Kidney (tissue), 14 donors: ENCODE results near the gene LIME1. TPM values are rescaled to one million over a fixed set of nuclear protein-coding genes. Genes with fewer than 3 reads are reported as not detected.

Experiments
- DNase-seq, 5 donors: peaks; one replicate each; pipeline ENCODE4 v3.0.0-alpha.2; 2013 to 2020
- FAIRE-seq: peaks from 2 replicates; lab custom pipeline; 2012; peaks lifted over from hg19 to GRCh38; lab: Jason Lieb, UNC
- H3K27ac ChIP-seq, 2 donors: one replicate each; pipeline ENCODE4 v1.7.0; 2013; ENCODE audit warnings: low read depth in 2 of 2, low read length in 2 of 2, inconsistent platforms in 1 of 2
- H3K27me3 ChIP-seq: one replicate; pipeline ENCODE4 v1.7.1; 2013; ENCODE audit warnings: low read length, inconsistent platforms; ENCODE audit not compliant: control insufficient read depth, insufficient read depth
- H3K36me3 ChIP-seq, 3 donors: one replicate each; pipeline versions ENCODE4 v1.7.0 to v1.7.1; 2013; ENCODE audit warnings: low read length in 3 of 3, control low read depth in 1 of 3, inconsistent platforms in 1 of 3; ENCODE audit not compliant: insufficient read depth in 3 of 3, control insufficient read depth in 2 of 3
- H3K4me1 ChIP-seq, 3 donors: one replicate each; pipeline versions ENCODE4 v1.7.0 to v1.7.1; 2013; ENCODE audit warnings: low read length in 3 of 3, inconsistent platforms in 1 of 3, low read depth in 1 of 3; ENCODE audit not compliant: control insufficient read depth in 2 of 3, insufficient read depth in 2 of 3
- H3K4me3 ChIP-seq, 3 donors: one replicate each; pipeline versions ENCODE4 v1.7.0 to v1.8.1; 2013; ENCODE audit warnings: low read length in 3 of 3, control low read depth in 1 of 3, inconsistent platforms in 1 of 3
- H3K9ac ChIP-seq, 3 donors: one replicate each; pipeline versions ENCODE4 v1.7.0 to v1.7.1; 2013; ENCODE audit warnings: low read length in 3 of 3, control low read depth in 1 of 3, inconsistent platforms in 1 of 3
- H3K9me3 ChIP-seq, 3 donors: one replicate each; pipeline versions ENCODE4 v1.7.0 to v1.7.1; 2013; ENCODE audit warnings: low read length in 3 of 3, control low read depth in 1 of 3, inconsistent platforms in 1 of 3; ENCODE audit not compliant: control insufficient read depth in 2 of 3, insufficient read depth in 1 of 3
- intact Hi-C: fragments of 100-400 bp; cut with DNase I; formaldehyde crosslinking; loops from one replicate; pipeline ENCODE4 v1.11.1; 2022
- polyA plus RNA-seq: library from polyadenylated mRNA; stranded (reverse); fragments of 350-450 nt; fragmentation: Illumina TruSeq; extraction: RNeasy Lipid Tissue Mini Kit (QIAGEN cat#74804); gene quantifications from one replicate; pipeline ENCODE4 v1.2.3, GENCODE V29; 2014; ENCODE audit warnings: low read depth, low replicate concordance; ENCODE audit not compliant: insufficient read depth
- total RNA-seq: library from RNA; stranded (reverse); fragmentation: NEBNext Ultra II Directional; extraction: Animal tissue kit (Norgen Biotek cat#: 25700); gene quantifications from one replicate; pipeline ENCODE4 v1.2.1, GENCODE V29; 2021
- TF ChIP-seq, protein P1 (sequence below): IDR thresholded peaks from 3 replicates; pipeline ENCODE4 v1.5.1; 2012; ENCODE audit warnings: mild to moderate bottlenecking, moderate library complexity, borderline replicate concordance; ENCODE audit not compliant: insufficient read depth; ENCODE audit errors: extremely low read depth
- donor health status: control.
- donor health status: control.
- donor health status: control.
- donor health status: control.
- donor health status: control.
- donor health status: DM: yes; HTN: yes; CAD: no.
- donor health status: Normal renal cell carcinoma (clear cell type).

LIME1 gene
- total and polyA plus RNA-seq, 2 donors from 2014 or later, result 12.1 to 114 TPM

DNA sequence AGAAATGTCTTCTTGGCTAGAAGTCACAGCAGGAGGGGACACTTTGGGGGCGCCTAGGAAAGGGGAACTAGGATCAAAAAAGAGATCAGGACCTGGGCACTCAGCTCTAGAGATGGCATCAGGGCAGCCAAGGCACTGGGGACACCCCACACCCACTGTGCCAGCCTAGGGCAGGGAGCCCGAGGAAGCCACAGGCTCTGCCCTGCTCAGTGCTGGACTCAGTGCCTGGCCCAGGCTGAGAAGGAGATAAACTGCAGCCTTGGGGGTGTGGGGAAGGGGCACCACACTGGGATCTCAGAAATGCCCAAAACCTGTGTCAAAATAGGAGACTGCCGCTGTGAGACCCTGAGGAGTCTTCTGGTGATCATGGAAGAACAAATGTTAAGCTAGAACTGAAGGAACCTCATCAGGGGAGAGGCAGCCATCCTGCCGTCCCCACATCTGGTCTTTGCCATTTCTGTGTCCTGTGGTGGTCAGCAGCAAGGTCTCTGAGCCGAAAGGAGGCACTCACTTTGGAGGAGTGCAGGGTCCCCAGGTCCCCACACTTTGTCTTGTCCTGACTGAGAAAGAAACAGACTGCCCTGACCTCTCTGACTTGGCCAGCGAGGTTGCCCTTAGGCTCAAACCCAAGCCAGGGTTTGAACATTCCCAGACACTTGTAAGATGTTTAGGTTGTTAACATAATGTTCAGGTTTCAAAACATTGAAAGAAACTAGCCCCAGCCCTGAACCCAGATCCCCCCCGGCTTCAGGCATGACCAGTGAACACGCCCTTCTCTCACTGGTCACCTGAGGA, 31.0 kb upstream of the LIME1 start:
- Histone ChIP-seq H3K9me3 (no peaks in the 10 kb centered on the region), H3K27ac (no peak overlapping the region), H3K4me3 (no peak overlapping the region), H3K4me1 (peaks cover 0 to 17% (median 6%) of the 10 kb centered on the region in 3 donors), H3K36me3 (peaks cover 2 to 29% (median 11%) of the 10 kb centered on the region in 3 donors), H3K9ac (no peak overlapping the region), H3K27me3 (no peaks in the 10 kb centered on the region)
- TF ChIP-seq, protein P1, sequence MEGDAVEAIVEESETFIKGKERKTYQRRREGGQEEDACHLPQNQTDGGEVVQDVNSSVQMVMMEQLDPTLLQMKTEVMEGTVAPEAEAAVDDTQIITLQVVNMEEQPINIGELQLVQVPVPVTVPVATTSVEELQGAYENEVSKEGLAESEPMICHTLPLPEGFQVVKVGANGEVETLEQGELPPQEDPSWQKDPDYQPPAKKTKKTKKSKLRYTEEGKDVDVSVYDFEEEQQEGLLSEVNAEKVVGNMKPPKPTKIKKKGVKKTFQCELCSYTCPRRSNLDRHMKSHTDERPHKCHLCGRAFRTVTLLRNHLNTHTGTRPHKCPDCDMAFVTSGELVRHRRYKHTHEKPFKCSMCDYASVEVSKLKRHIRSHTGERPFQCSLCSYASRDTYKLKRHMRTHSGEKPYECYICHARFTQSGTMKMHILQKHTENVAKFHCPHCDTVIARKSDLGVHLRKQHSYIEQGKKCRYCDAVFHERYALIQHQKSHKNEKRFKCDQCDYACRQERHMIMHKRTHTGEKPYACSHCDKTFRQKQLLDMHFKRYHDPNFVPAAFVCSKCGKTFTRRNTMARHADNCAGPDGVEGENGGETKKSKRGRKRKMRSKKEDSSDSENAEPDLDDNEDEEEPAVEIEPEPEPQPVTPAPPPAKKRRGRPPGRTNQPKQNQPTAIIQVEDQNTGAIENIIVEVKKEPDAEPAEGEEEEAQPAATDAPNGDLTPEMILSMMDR, result no peak
- DNase-seq (no peak), FAIRE-seq (no peak)
- intact Hi-C loops, result no loop called here

GRCh38 chr20:63706027-63706695, 30.3 kb upstream of the LIME1 start:
- Histone ChIP-seq H3K9me3 (no peaks in the 10 kb centered on the region), H3K27me3 (no peaks in the 10 kb centered on the region), H3K27ac (peak overlapping the region in 1 of 2 donors; percentile 71), H3K9ac (peak overlapping the region in 1 of 3 donors; percentile 84), H3K4me1 (peaks cover 0 to 17% (median 6%) of the 10 kb centered on the region in 3 donors), H3K4me3 (peak overlapping the region in 1 of 3 donors; percentile 76), H3K36me3 (peaks cover 2 to 36% (median 12%) of the 10 kb centered on the region in 3 donors)
- FAIRE-seq (no peak), DNase-seq (peak in 1 of 5 donors; percentile 36)
- intact Hi-C loops, result no loop called here
- TF ChIP-seq, protein P1, result no peak

- Histone ChIP-seq H3K36me3 (peaks cover 2 to 43% (median 13%) of the 10 kb centered on the region in 3 donors), H3K4me1 (peaks cover 0 to 17% (median 6%) of the 10 kb centered on the region in 3 donors), H3K27me3 (no peaks in the 10 kb centered on the region), H3K27ac (peak overlapping the region; percentile 71 to 83), H3K4me3 (peak overlapping the region; percentile 66 to 76 (median 67)), H3K9me3 (no peaks in the 10 kb centered on the region), H3K9ac (peak overlapping the region in 2 of 3 donors; percentile 51 to 84)
- FAIRE-seq (no peak), DNase-seq (peak in 3 of 5 donors; percentile 58 to 87 (median 62))
- TF ChIP-seq, protein P1, result peak; percentile 35
- intact Hi-C loops, result no loop called here
Observed at GRCh38 chr20:63706852-63707557, 29.5 kb upstream of the LIME1 start.
